Daoy (cell line): ENCODE measurements around the gene TH. TPM values are rescaled to one million over a fixed set of nuclear protein-coding genes. Genes with fewer than 3 reads are reported as not detected.

Source experiments
- DNase-seq: peaks from one replicate; pipeline ENCODE4 v3.0.0-alpha.2; 2015; ENCODE audit warnings: low read depth
- total RNA-seq: library from RNA; depleted of rRNA; stranded (reverse); fragments of >200 nt; shearing (Covaris generic); gene quantifications from 2 replicates; pipeline ENCODE4 v1.2.3, GENCODE V29; 2014

The TH gene
- total RNA-seq, 1 experiment from 2014 or later, result not detected

- DNase-seq, result peak; percentile 74
Observed at GRCh38 chr11:2142762-2143202, 28.8 kb downstream of the TH start.

GRCh38 chr11:2142300-2142759 is 29.3 kb downstream of the TH start:
- peak; percentile 39 for DNase-seq

- DNase-seq, result no peak
Observed at GRCh38 chr11:2140411-2141400, 30.9 kb downstream of the TH start.

- no peak for DNase-seq
Observed at GRCh38 chr11:2139621-2140337, 31.8 kb downstream of the TH start.

GRCh38 chr11:2139123-2139521 is 32.5 kb downstream of the TH start, which contains the start of gene IGF2:
Gene IGF2 (minus strand): TSS chr11:2139389. CDS start chr11:2135523, 3,866 bp downstream.
- DNase-seq, result no peak

GRCh38 chr11:2138431-2139122 is 33.0 kb downstream of the TH start:
- no peak for DNase-seq

GRCh38 chr11:2138068-2138430 is 33.6 kb downstream of the TH start:
- no peak for DNase-seq

GRCh38 chr11:2137202-2138067 is 34.2 kb downstream of the TH start:
- peak; percentile 83 for DNase-seq

GRCh38 chr11:2136952-2137201 is 34.7 kb downstream of the TH start:
- no peak for DNase-seq

GRCh38 chr11:2136209-2136951 is 35.2 kb downstream of the TH start:
- DNase-seq, result no peak

GRCh38 chr11:2135648-2136201 is 35.9 kb downstream of the TH start:
- DNase-seq, result no peak

- no peak for DNase-seq
Observed at GRCh38 chr11:2135018-2135569, 36.5 kb downstream of the TH start.

- no peak for DNase-seq
Observed at GRCh38 chr11:2134022-2135010, 37.3 kb downstream of the TH start.

GRCh38 chr11:2133241-2134021 is 38.2 kb downstream of the TH start:
- DNase-seq, result no peak

- no peak for DNase-seq
Observed at GRCh38 chr11:2132874-2133240, 38.8 kb downstream of the TH start.

- no peak for DNase-seq
Observed at GRCh38 chr11:2132246-2132645, 39.4 kb downstream of the TH start.

- DNase-seq, result no peak
Observed at GRCh38 chr11:2131371-2132236, 40.0 kb downstream of the TH start.
